ENCODE results near the gene FAT1. TPM values are rescaled to one million over a fixed set of nuclear protein-coding genes. Genes with fewer than 3 reads are reported as not detected.
"Not testable (repeated sequence)": the region's sequence is repeated elsewhere in the genome, so short reads cannot be mapped to it uniquely, and the experiment has no call there.

The FAT1 gene
- total RNA-seq, 2 donors from 2014 or later: 65.9 to 69.5 TPM

GRCh38 chr4:186764457-186764856 is 40.8 kb upstream of the FAT1 start:
- TF ChIP-seq POLR2A (IDR thresholded peaks at IDR 0.05): no peak
- no peak for TF ChIP-seq CTCF (IDR thresholded peaks at IDR 0.05)
- Histone ChIP-seq H3K4me1 (peaks cover 11% of the 10 kb centered on the region), H3K36me3 (replicated peaks in 1 of 2; ENCODE audit: insufficient read depth in 1 of 2, low read depth in 2 of 2) (no peaks in the 10 kb centered on the region), H3K27me3 (no peaks in the 10 kb centered on the region), H3K9me3 (no peaks in the 10 kb centered on the region), H3K27ac (no peak overlapping the region), H3K4me3 (no peak overlapping the region)
- ATAC-seq: no peak
- no peak for DNase-seq
- intact Hi-C loops (cut with DNase I): no loop called here
- WGBS, 2 donors: 87 to 91% methylated on average over 4 of the region's 4 CpGs

GRCh38 chr4:186762865-186763264 is 39.2 kb upstream of the FAT1 start:
- Histone ChIP-seq H3K9me3 (no peaks in the 10 kb centered on the region), H3K4me3 (no peak overlapping the region), H3K27ac (no peak overlapping the region), H3K4me1 (peaks cover 11% of the 10 kb centered on the region), H3K27me3 (no peaks in the 10 kb centered on the region), H3K36me3 (replicated peaks in 1 of 2; ENCODE audit: insufficient read depth in 1 of 2, low read depth in 2 of 2) (no peaks in the 10 kb centered on the region)
- intact Hi-C loops (cut with DNase I): no loop called here
- ATAC-seq (no peak), DNase-seq (no peak)
- no peak for TF ChIP-seq CTCF (IDR thresholded peaks at IDR 0.05)
- TF ChIP-seq POLR2A (IDR thresholded peaks at IDR 0.05): no peak
- WGBS, 2 donors: 79 to 89% methylated on average over 4 of the region's 4 CpGs

GRCh38 chr4:186762361-186762760 is 38.7 kb upstream of the FAT1 start:
- Histone ChIP-seq H3K27ac (no peak overlapping the region), H3K9me3 (no peaks in the 10 kb centered on the region), H3K4me1 (peaks cover 11% of the 10 kb centered on the region), H3K27me3 (no peaks in the 10 kb centered on the region), H3K4me3 (no peak overlapping the region), H3K36me3 (replicated peaks in 1 of 2; ENCODE audit: insufficient read depth in 1 of 2, low read depth in 2 of 2) (no peaks in the 10 kb centered on the region)
- TF ChIP-seq POLR2A (IDR thresholded peaks at IDR 0.05) (no peak), CTCF (IDR thresholded peaks at IDR 0.05) (no peak)
- 75 to 78% methylated on average over 2 of the region's 2 CpGs for WGBS, 2 donors
- ATAC-seq: no peak
- intact Hi-C loops (cut with DNase I): no loop called here
- DNase-seq: no peak

- H3K4me3 ChIP-seq; ATAC-seq; H3K9me3 ChIP-seq; H3K27ac ChIP-seq; H3K36me3 ChIP-seq (replicated peaks in 1 of 2; ENCODE audit: insufficient read depth in 1 of 2, low read depth in 2 of 2); H3K27me3 ChIP-seq; intact Hi-C loops (cut with DNase I); DNase-seq: not testable (repeated sequence)
- 88 to 95% methylated on average over 2 of the region's 2 CpGs for WGBS, 2 donors
- H3K4me1 ChIP-seq: peaks cover 11% of the 10 kb centered on the region
These were observed 38.3 kb upstream of the FAT1 start for GRCh38 chr4:186761956-186762355.

GRCh38 chr4:186761393-186761792 is 37.7 kb upstream of the FAT1 start:
- no peak for TF ChIP-seq CTCF (IDR thresholded peaks at IDR 0.05)
- no peak for TF ChIP-seq POLR2A (IDR thresholded peaks at IDR 0.05)
- intact Hi-C loops (cut with DNase I): no loop called here
- DNase-seq (no peak), ATAC-seq (no peak)
- no peak overlapping the region for H3K4me3 ChIP-seq
- H3K27me3 ChIP-seq: no peaks in the 10 kb centered on the region
- H3K27ac ChIP-seq: no peak overlapping the region
- H3K36me3 ChIP-seq (replicated peaks in 1 of 2; ENCODE audit: insufficient read depth in 1 of 2, low read depth in 2 of 2): no peaks in the 10 kb centered on the region
- no peaks in the 10 kb centered on the region for H3K9me3 ChIP-seq
- peaks cover 11% of the 10 kb centered on the region for H3K4me1 ChIP-seq
- WGBS, 2 donors: 89 to 90% methylated on average over 3 of the region's 3 CpGs

All from body of pancreas (tissue), 4 donors.